Measurements from ENCODE around the gene INTS14. TPM values are rescaled to one million over a fixed set of nuclear protein-coding genes. Genes with fewer than 3 reads are reported as not detected.
A peak's percentile ranks its signal among the peaks of the same experiment; 100 is the strongest.

The INTS14 gene
- total RNA-seq, 1 donor from 2014 or later = 28.7 TPM

GRCh38 chr15:65583701-65584100 is 27.2 kb downstream of the INTS14 start:
- H3K36me3 ChIP-seq (ENCODE audit: control insufficient read depth, insufficient read depth, low read length) = peaks cover 18% of the 10 kb centered on the region
- DNase-seq (ENCODE audit: low read depth) = no peak
- H3K27me3 ChIP-seq (ENCODE audit: control insufficient read depth, insufficient read depth, low read length) = no peaks in the 10 kb centered on the region
- H3K4me3 ChIP-seq (ENCODE audit: low read depth, low read length) = no peak overlapping the region
- no peak for TF ChIP-seq CTCF (IDR thresholded peaks at IDR 0.05; ENCODE audit: insufficient read depth, low read length, severe bottlenecking)
- no peak for FAIRE-seq

DNA sequence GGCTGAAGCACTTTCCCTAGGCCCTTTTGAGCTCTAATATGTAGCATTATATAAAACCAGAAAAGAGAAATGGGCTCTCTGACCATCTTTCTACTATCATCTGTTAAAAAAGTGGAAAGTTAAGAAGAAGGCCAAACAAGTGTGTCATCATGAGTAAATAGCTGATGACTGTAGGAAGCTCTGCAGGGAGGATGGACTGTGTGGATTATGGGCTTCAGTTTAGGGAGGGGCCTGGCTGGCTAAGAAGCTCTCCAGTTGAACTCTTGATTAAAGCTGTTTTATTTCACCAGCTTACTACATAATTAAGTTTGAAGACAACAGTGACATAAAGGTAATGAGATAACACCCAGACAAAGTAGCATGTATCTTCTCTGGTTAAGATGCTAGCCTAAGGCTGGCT is 30.6 kb downstream of the INTS14 start:
- no peaks in the 10 kb centered on the region for H3K27me3 ChIP-seq (ENCODE audit: control insufficient read depth, insufficient read depth, low read length)
- TF ChIP-seq CTCF (IDR thresholded peaks at IDR 0.05; ENCODE audit: insufficient read depth, low read length, severe bottlenecking) = no peak
- no peak overlapping the region for H3K4me3 ChIP-seq (ENCODE audit: low read depth, low read length)
- FAIRE-seq = no peak
- peak; percentile 58 for DNase-seq (ENCODE audit: low read depth)
- peaks cover 16% of the 10 kb centered on the region for H3K36me3 ChIP-seq (ENCODE audit: control insufficient read depth, insufficient read depth, low read length)

GRCh38 chr15:65579762-65580161 is 31.2 kb downstream of the INTS14 start:
- no peak for TF ChIP-seq CTCF (IDR thresholded peaks at IDR 0.05; ENCODE audit: insufficient read depth, low read length, severe bottlenecking)
- no peaks in the 10 kb centered on the region for H3K27me3 ChIP-seq (ENCODE audit: control insufficient read depth, insufficient read depth, low read length)
- peaks cover 16% of the 10 kb centered on the region for H3K36me3 ChIP-seq (ENCODE audit: control insufficient read depth, insufficient read depth, low read length)
- DNase-seq (ENCODE audit: low read depth) = no peak
- no peak overlapping the region for H3K4me3 ChIP-seq (ENCODE audit: low read depth, low read length)
- no peak for FAIRE-seq

DNA sequence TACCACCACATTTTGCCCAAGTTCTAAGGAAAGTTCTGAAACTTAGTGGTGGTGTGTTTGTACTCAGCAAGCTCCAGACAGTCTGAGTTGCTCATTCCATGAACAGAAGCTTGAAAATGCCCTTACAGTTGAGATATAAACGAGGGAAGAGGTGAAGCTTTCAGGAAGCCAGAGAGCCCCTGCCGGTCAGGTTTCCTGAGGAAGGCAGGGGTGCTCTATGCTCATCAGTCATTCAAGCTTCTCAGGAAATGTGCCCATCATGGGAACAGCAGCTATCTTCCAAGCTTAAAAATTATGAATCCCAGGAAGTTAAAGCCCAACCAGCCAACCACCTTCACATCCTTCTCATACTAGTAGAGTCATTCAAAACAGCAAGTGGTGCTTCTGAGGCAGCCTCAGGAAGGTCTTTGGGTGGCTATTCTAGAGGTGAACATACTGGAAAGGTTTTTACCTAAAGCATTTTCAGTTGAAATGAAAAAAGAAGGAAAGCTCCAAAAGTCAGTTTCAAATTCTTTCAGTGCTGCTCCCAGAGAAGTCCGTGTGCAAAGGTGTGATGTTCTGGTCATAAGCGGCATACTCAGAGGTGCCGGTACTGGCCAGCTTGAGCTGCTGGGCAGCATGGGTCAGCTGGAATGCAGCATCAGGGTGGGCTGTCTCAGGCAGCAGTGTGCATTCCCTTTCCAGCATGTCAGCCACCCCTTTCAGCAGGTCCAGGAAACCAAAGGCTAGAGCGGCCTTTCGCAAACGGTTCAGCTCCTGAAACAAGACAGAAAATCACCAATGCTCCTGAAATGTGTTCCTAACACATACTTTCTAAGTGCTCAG is 31.8 kb downstream of the INTS14 start:
- H3K27me3 ChIP-seq (ENCODE audit: control insufficient read depth, insufficient read depth, low read length) = no peaks in the 10 kb centered on the region
- FAIRE-seq = no peak
- no peak overlapping the region for H3K4me3 ChIP-seq (ENCODE audit: low read depth, low read length)
- no peak for DNase-seq (ENCODE audit: low read depth)
- H3K36me3 ChIP-seq (ENCODE audit: control insufficient read depth, insufficient read depth, low read length) = peaks cover 14% of the 10 kb centered on the region
- no peak for TF ChIP-seq CTCF (IDR thresholded peaks at IDR 0.05; ENCODE audit: insufficient read depth, low read length, severe bottlenecking)

DNA sequence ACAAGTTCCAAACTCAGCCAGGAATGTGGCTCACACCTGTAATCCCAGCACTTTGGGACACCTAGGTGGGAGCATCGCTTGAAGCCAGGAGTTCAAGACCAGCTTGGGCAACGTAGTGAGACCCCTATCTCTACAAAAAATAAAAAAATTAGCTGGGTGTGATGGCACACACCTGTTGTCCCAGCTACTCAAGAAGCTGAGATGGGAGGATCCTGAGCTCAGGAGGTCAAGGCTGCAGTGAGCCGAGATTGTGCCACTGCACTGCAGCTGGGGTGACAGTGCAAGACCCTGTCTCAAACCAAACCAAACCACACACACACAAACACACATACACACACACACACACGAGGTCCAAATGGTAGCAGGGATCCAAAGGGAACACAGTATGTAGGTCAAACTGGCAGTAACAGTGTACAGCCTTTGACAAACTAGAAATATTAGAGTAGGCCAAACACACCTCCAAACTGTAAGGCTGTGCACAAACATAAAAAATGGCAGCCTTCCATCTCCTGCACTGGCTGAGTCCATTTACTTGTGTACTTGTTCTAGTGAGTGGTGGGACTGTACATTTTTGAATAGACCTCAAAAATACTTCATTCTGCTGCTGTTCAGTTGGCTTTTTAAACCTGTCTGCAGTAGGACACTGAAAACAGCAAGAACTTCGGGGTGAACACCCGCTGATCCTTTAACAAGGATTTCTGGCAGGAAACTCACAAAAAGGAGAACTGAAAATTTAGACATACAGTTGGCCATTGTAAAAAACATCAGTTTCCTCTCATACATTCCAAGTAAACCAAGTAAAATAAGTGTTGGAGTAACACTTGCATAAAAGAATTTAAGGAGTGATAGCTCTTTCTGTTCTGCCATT is 33.6 kb downstream of the INTS14 start:
- H3K27me3 ChIP-seq (ENCODE audit: control insufficient read depth, insufficient read depth, low read length) = no peaks in the 10 kb centered on the region
- peaks cover 13% of the 10 kb centered on the region for H3K36me3 ChIP-seq (ENCODE audit: control insufficient read depth, insufficient read depth, low read length)
- no peak for TF ChIP-seq CTCF (IDR thresholded peaks at IDR 0.05; ENCODE audit: insufficient read depth, low read length, severe bottlenecking)
- no peak for DNase-seq (ENCODE audit: low read depth)
- no peak for FAIRE-seq
- no peak overlapping the region for H3K4me3 ChIP-seq (ENCODE audit: low read depth, low read length)

Measured in bronchial epithelial cell (primary cell).